Measurements from ENCODE around the gene MANSC4. TPM values are rescaled to one million over a fixed set of nuclear protein-coding genes. Genes with fewer than 3 reads are reported as not detected.
"Not testable (repeated sequence)": the region's sequence is repeated elsewhere in the genome, so short reads cannot be mapped to it uniquely, and the experiment has no call there.

The MANSC4 gene
- total and polyA plus RNA-seq, 2 donors (not counting 1 experiment from before 2014, with no cell fraction given), result 0.25 TPM; not detected in 1

- H3K9me3 Mint-ChIP-seq (ENCODE audit: insufficient read depth), result no peaks in the 10 kb centered on the region
- Histone ChIP-seq H3K4me1 (ENCODE audit: control insufficient read depth in 2 of 2, insufficient read depth in 2 of 2, low read length in 2 of 2) (no peaks in the 10 kb centered on the region), H4K20me1 (ENCODE audit: control insufficient read depth, insufficient read depth, low read length, poor library complexity, severe bottlenecking) (no peaks in the 10 kb centered on the region), H3K36me3 (replicated peaks in 1 of 2; ENCODE audit: control extremely low read depth in 1 of 2, control insufficient read depth in 1 of 2, extremely low read depth in 1 of 2, insufficient read depth in 2 of 2, low read length in 1 of 2) (peaks cover 13 to 41% of the 10 kb centered on the region in 2 experiments), H3K79me2 (ENCODE audit: control insufficient read depth, insufficient read depth, low read length) (no peaks in the 10 kb centered on the region), H3K9me3 (ENCODE audit: control extremely low read depth in 1 of 3, control insufficient read depth in 2 of 3, insufficient read depth in 1 of 3, low read length in 2 of 3) (no peaks in the 10 kb centered on the region), H3K9ac (ENCODE audit: low read length) (no peak overlapping the region), H3K4me3 (ENCODE audit: control extremely low read depth in 1 of 5, extremely low read depth in 1 of 5, insufficient read depth in 1 of 5, low read depth in 2 of 5, low read length in 4 of 5) (no peak overlapping the region), H3K27me3 (replicated peaks in 1 of 4; ENCODE audit: control extremely low read depth in 1 of 4, control insufficient read depth in 3 of 4, insufficient read depth in 4 of 4, low read length in 3 of 4) (no peaks in the 10 kb centered on the region), H3K4me2 (replicated peaks; ENCODE audit: low read depth, low read length, poor library complexity, severe bottlenecking) (no peak overlapping the region), H2AFZ (ENCODE audit: insufficient read depth, low read depth, low read length, poor library complexity, severe bottlenecking) (no peak overlapping the region), H3K27ac (ENCODE audit: low read length in 2 of 2) (no peak overlapping the region)
- ChIA-PET POLR2A (no interaction called here), CTCF (no interaction called here)
- ATAC-seq (ENCODE audit: low read depth) (no peak), DNase-seq (no peak)
- intact Hi-C loops (cut with micrococcal nuclease), result no loop called here
- no peak for TF ChIP-seq EZH2 (IDR thresholded peaks at IDR 0.05; ENCODE audit: borderline replicate concordance, insufficient read depth, low read depth, low read length, poor library complexity, severe bottlenecking)
- TF ChIP-seq CTCF (IDR thresholded peaks at IDR 0.05), result no peak
- H3K27ac Mint-ChIP-seq, result no peak overlapping the region
- no CpG with 5 or more reads among the region's 5 CpGs for WGBS (ENCODE audit: insufficient coverage)
- H3K27me3 Mint-ChIP-seq, result no peaks in the 10 kb centered on the region
- H3K4me3 Mint-ChIP-seq, result no peak overlapping the region
- H3K4me1 Mint-ChIP-seq, result no peaks in the 10 kb centered on the region
Observed at GRCh38 chr12:27743601-27744000, 36.4 kb downstream of the MANSC4 start.

GRCh38 chr12:27734321-27734720, 45.7 kb downstream of the MANSC4 start:
- peaks cover 21 to 38% of the 10 kb centered on the region in 2 experiments for H3K36me3 ChIP-seq (replicated peaks in 1 of 2; ENCODE audit: control extremely low read depth in 1 of 2, control insufficient read depth in 1 of 2, extremely low read depth in 1 of 2, insufficient read depth in 2 of 2, low read length in 1 of 2)
- H3K4me3 ChIP-seq (ENCODE audit: control extremely low read depth in 1 of 5, extremely low read depth in 1 of 5, insufficient read depth in 1 of 5, low read depth in 2 of 5, low read length in 4 of 5); intact Hi-C loops (cut with micrococcal nuclease); H3K4me3 Mint-ChIP-seq; H3K27ac Mint-ChIP-seq; H3K4me2 ChIP-seq (replicated peaks; ENCODE audit: low read depth, low read length, poor library complexity, severe bottlenecking); H3K27ac ChIP-seq (ENCODE audit: low read length in 2 of 2); H2AFZ ChIP-seq (ENCODE audit: insufficient read depth, low read depth, low read length, poor library complexity, severe bottlenecking); ATAC-seq (ENCODE audit: low read depth); POLR2A ChIA-PET; H3K9me3 ChIP-seq (ENCODE audit: control extremely low read depth in 1 of 3, control insufficient read depth in 2 of 3, insufficient read depth in 1 of 3, low read length in 2 of 3); H3K4me1 ChIP-seq (ENCODE audit: control insufficient read depth in 2 of 2, insufficient read depth in 2 of 2, low read length in 2 of 2); H3K79me2 ChIP-seq (ENCODE audit: control insufficient read depth, insufficient read depth, low read length); H3K9ac ChIP-seq (ENCODE audit: low read length); H4K20me1 ChIP-seq (ENCODE audit: control insufficient read depth, insufficient read depth, low read length, poor library complexity, severe bottlenecking); H3K4me1 Mint-ChIP-seq; H3K27me3 Mint-ChIP-seq; DNase-seq; H3K9me3 Mint-ChIP-seq (ENCODE audit: insufficient read depth); H3K27me3 ChIP-seq (replicated peaks in 1 of 4; ENCODE audit: control extremely low read depth in 1 of 4, control insufficient read depth in 3 of 4, insufficient read depth in 4 of 4, low read length in 3 of 4): not testable (repeated sequence)
- CTCF ChIA-PET, result interaction anchor here (0.5 to 5.4 kb wide), 6 partner anchors 11 to 414 kb away, joined by 4 to 59 read pairs (median 16); partner anchors contain the start of genes KLHL42 and MANSC4
- WGBS (ENCODE audit: insufficient coverage), result no CpG with 5 or more reads among the region's 9 CpGs
